Measurements from ENCODE around the gene SULT2B1. TPM values are rescaled to one million over a fixed set of nuclear protein-coding genes. Genes with fewer than 3 reads are reported as not detected.

Gene SULT2B1
- total RNA-seq, 4 donors from 2014 or later, result 0.93 to 3.9 (median 1.0) TPM; not detected in 1

DNA sequence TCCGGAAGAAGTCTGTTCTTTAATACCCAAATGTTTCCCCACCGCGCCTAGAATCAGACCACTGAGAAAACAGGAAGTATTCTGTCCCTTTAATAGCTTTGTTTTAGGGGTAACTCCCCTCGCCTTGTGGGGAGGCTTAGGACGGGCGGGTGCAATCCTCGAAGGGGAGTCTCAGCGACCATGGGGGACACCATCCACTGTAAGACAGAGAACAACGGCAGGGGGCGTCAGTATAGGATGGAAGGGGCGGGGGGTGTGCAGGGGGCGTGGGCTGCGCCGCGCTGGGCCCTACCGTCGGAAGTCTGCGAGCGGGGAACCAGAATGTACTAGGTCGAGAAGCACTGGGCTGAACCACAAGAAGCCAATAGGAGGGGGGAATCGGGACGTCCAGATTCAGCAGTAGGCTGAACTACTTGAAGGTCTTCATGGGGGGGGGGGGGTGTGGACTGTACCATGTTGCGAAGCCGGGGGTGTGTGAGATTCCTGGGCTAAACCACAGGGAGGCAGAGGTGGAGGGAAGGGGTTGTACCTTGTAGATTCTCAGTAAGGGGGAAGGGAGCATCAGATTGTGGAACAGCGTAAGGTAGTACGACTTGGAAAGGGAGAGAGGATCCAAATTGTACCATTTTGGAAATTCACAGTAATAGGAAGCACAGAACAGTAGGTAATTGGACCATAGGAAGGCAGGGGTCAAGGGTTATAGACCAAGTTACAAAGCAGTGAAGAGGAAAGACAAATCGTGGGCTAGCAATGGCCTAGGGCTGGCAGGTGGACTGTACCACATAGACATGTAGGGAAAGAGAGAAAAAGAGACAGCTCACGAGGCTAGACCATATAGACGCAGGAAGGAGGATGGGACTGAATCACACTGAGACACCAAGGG is 86.2 kb downstream of the SULT2B1 start:
- Histone ChIP-seq H3K36me3 (peaks cover 0 to under 1% of the 10 kb centered on the region in 2 donors), H3K27me3 (no peaks in the 10 kb centered on the region), H3K4me3 (peak overlapping the region; percentile 47 to 82), H3K4me1 (peaks cover 10 to 56% (median 29%) of the 10 kb centered on the region in 3 donors), H3K27ac (peak overlapping the region; percentile 91 to 98 (median 92)), H3K9me3 (no peaks in the 10 kb centered on the region)
- 7 to 14% methylated on average over 14 to 26 of the region's 29 CpGs for WGBS, 2 donors (ENCODE audit: low coverage in 1 of 2)
- peak; percentile 17 to 57 for TF ChIP-seq POLR2A (IDR thresholded peaks at IDR 0.05)
- TF ChIP-seq EP300 (IDR thresholded peaks at IDR 0.05), result no peak
- TF ChIP-seq, protein P1, sequence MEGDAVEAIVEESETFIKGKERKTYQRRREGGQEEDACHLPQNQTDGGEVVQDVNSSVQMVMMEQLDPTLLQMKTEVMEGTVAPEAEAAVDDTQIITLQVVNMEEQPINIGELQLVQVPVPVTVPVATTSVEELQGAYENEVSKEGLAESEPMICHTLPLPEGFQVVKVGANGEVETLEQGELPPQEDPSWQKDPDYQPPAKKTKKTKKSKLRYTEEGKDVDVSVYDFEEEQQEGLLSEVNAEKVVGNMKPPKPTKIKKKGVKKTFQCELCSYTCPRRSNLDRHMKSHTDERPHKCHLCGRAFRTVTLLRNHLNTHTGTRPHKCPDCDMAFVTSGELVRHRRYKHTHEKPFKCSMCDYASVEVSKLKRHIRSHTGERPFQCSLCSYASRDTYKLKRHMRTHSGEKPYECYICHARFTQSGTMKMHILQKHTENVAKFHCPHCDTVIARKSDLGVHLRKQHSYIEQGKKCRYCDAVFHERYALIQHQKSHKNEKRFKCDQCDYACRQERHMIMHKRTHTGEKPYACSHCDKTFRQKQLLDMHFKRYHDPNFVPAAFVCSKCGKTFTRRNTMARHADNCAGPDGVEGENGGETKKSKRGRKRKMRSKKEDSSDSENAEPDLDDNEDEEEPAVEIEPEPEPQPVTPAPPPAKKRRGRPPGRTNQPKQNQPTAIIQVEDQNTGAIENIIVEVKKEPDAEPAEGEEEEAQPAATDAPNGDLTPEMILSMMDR (IDR thresholded peaks at IDR 0.05), result peak in 1 of 4 experiments; percentile 33
- TF ChIP-seq POLR2AphosphoS5 (IDR thresholded peaks at IDR 0.05), result peak; percentile 63
- ATAC-seq, result peak; percentile 65

DNA sequence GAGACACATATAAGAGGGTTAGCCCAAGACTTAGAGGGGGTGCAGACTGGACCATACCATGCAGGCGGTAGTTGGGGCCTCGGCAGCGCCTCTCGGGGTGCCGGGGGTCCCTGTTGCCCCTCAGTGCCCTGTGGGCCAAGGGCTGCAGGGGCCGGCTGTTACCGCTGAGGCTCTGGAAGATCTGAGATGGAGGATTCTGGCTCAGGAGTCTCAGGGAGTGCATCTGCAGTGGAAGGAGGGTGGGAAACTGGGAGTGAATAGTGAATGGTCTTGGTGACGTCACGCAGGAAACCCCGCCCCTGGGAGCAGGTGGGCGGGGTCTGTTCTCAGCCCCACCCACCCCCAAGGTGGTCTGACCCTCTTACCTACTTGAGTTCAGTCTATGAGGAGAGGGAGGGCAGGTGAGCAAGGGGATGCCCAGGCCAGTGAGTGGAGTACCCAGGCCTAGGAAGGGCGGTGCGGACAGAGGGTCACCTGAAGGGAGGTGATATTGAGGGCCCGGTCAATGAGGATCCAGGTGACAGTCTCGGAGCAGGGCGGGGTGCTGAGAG is 86.9 kb downstream of the SULT2B1 start:
- TF ChIP-seq, protein P1 (IDR thresholded peaks at IDR 0.05), result no peak
- TF ChIP-seq POLR2AphosphoS5 (IDR thresholded peaks at IDR 0.05), result no peak
- no peak for TF ChIP-seq POLR2A (IDR thresholded peaks at IDR 0.05)
- TF ChIP-seq EP300 (IDR thresholded peaks at IDR 0.05), result no peak
- no peak for ATAC-seq
- no peaks in the 10 kb centered on the region for H3K9me3 ChIP-seq
- peak overlapping the region; percentile 91 to 98 (median 92) for H3K27ac ChIP-seq
- peaks cover 5 to 51% (median 22%) of the 10 kb centered on the region in 3 donors for H3K4me1 ChIP-seq
- WGBS, 2 donors (ENCODE audit: low coverage in 1 of 2), result 73 to 81% methylated on average over 5 to 13 of the region's 16 CpGs
- no peaks in the 10 kb centered on the region for H3K27me3 ChIP-seq
- H3K4me3 ChIP-seq, result peak overlapping the region in 1 of 2 donors; percentile 82
- no peaks in the 10 kb centered on the region for H3K36me3 ChIP-seq

DNA sequence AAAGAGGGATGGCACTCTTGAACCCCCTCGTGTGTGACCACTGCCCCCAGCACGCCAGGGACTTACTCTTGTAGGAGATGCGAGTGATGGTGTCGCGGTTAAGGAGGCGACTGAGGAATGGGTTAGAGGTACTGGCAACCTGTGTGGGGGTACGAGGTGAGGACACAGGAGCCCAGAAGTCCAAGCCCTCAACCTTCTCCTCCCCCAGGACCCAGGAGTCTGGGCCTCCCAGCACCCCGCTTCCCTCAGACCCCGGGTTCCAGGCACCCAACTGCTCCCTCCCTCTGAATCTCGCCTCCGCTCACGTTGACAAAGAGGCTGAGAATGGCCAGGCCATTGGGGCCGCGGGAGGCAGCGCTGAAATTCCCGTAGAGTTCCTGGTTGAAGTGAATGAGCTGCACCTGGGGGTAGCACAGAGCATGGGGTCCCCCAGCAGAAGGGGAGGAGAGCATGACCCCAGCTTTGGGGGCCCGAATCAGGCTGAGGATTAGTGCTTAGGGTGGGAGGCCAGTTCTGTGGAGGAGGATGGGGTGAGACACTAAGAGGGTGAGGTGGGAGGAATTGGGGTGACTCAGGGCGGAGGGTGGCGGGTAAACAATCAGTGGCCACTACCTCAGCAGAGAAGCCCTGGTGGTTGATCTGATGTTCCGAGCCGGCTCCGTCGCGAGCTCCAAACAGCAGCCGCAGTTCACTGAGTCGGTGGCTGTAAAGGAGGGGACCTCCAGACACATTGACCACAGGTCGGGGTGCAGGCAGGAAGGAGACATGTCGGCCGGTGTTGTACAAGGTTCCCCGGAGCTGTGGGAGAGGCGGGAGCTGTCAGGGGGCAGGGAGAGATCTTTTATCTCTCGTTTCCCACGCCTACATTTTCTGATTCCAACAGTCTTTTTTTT is 87.8 kb downstream of the SULT2B1 start:
- Histone ChIP-seq H3K4me1 (peaks cover 2 to 51% (median 21%) of the 10 kb centered on the region in 3 donors), H3K9me3 (no peaks in the 10 kb centered on the region), H3K27me3 (no peaks in the 10 kb centered on the region), H3K36me3 (no peaks in the 10 kb centered on the region), H3K4me3 (no peak overlapping the region), H3K27ac (peak overlapping the region in 3 of 4 donors; percentile 92 to 98 (median 93))
- 58 to 66% methylated on average over 16 to 25 of the region's 33 CpGs for WGBS, 2 donors (ENCODE audit: low coverage in 1 of 2)
- no peak for ATAC-seq
- TF ChIP-seq POLR2A (IDR thresholded peaks at IDR 0.05) (no peak), EP300 (IDR thresholded peaks at IDR 0.05) (no peak), POLR2AphosphoS5 (IDR thresholded peaks at IDR 0.05) (no peak)
- TF ChIP-seq, protein P1 (IDR thresholded peaks at IDR 0.05), result no peak

DNA sequence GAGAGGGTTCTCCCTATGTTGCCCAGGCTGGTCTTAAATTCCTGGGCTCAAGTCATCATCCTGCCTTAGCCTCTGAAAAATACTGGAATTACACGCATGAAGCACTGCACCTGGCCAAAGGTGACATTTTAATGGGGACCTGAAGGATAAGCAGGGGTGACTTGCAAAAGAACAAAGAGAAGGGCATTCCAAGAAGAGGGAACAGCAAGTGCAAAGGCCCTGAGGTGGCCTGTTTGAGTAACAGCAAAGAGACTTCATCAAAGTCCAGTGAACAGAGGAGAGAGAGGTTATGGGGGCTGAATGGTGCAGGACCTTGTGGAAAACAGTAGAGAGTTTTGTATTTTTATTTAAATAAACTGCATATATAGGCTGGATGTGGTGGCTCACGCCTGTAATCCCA is 89.9 kb downstream of the SULT2B1 start:
- 80% methylated on average over 1 of the region's 2 CpGs; no CpG with 5 or more reads in 1 of the 2 donors for WGBS, 2 donors (ENCODE audit: low coverage in 1 of 2)
- Histone ChIP-seq H3K9me3 (no peaks in the 10 kb centered on the region), H3K36me3 (no peaks in the 10 kb centered on the region), H3K4me3 (no peak overlapping the region), H3K27ac (no peak overlapping the region), H3K27me3 (no peaks in the 10 kb centered on the region), H3K4me1 (peaks cover 0 to 51% (median 23%) of the 10 kb centered on the region in 3 donors)
- ATAC-seq, result no peak
- TF ChIP-seq POLR2AphosphoS5 (IDR thresholded peaks at IDR 0.05), result no peak
- TF ChIP-seq, protein P1 (IDR thresholded peaks at IDR 0.05), result no peak
- no peak for TF ChIP-seq POLR2A (IDR thresholded peaks at IDR 0.05)
- TF ChIP-seq EP300 (IDR thresholded peaks at IDR 0.05), result no peak
